ENCODE results near the gene PITX1.

PITX1 gene

DNA sequence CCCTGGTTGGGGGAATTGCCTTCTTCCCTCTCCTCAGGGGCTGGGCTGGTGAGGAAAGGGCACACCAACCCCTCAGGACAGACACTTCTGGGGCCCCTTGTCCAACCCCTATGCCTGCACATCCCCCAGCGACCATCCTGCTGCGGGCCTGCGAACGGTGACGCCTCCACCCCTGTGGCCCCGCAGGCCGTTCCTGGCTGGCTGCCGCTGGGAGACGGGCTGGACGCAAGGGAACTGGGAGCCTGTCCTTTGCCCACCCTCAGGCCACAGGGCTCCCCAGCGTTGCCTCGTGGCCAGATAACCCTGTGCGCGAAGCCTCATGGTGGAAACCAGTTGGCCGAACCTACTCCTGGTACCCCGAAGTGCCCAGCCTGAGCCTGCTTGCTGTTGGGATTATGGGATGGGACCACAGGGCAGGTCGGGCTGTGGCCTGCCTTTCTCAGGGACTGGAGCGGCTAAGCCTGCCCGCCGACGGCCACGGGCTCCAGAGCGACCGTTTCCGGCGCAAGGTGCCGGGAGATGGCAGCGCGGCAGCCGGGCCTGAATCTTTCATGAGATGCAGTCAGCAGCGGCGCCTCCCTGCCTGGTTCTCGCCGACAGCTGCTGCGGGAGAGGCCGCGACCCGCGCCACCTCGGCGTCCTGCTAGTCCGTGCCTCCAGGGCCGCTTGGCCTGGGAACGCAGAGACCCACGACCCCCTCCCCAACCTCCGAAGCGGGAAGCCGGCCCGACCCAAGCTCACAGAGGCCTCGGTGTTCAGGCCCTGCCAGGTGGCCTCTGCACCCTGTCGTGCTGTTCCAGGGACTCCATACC lies 6.5 kb upstream of the PITX1 start:
- DNase-seq: no peak

- no peak for DNase-seq
Observed at GRCh38 chr5:135040034-135040332, 6.0 kb upstream of the PITX1 start.

DNA sequence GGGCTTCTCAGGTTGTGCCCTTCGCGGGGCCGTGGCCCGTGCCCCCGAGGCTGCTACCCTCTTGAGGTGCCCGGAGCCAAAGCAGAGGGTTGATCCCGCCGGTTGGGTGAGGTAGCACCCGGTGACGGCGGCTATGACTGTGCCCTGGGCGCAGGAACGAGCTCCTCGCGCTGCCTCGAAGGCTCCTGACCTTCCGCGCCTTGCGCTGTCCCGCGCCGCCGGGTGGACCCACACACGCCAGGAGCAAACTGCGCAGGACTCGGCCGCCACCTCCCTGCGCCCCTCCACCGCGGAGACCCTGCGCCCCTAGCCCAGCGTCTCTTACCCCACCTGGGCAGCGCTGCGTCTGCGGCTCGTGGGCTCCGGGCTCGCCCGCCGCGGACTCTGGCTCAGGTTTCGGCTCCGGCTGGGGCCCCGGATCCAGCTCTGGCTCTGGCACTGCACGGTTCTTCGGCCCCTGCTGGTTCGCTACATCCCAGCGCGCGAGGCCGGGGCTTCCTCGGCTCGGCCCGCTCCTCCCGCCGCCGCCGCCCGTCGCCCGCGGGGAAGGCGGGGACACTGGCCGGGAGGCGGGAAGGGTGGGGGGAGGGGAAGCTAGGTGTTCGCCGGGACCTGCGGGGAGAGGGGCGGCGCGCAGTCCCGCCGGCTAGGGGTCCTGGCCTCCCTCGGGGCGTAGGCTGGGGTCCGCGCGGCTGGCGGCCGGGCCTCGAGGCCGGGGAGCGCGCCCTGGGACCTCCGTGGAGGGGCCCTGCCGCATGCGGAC lies 5.4 kb upstream of the PITX1 start:
- DNase-seq: no peak

GRCh38 chr5:135038813-135039270 lies 4.8 kb upstream of the PITX1 start:
- DNase-seq: no peak

DNA sequence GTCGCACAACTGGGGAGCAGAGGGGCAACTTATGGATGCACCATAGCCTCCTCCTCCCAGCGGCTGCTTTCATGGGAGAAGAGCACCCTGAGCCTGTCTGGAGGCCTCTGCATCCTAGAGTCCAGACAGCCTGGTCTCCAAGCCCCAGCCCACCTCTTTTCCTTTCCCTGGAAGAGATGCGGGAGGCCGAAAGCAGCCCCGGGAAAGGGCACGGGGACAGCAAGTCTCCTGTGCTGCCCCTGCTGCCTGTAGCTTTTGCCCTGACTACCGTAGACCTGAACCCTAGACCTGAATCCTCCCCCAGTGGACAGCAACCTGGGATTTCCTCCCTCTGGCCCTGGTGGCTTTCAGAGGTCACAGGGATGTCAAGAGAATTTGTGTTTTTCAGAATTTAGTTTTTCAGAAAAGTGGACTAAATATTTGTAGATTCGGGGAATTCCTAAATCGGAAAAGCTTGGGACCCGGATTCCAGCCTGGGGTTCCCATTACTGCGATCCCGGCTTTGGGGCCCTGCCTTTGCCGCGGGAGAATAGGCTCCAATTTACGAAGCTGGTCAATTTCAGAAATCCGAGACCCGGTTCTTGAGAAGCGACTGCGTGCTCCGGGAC lies 4.3 kb upstream of the PITX1 start:
- no peak for DNase-seq

GRCh38 chr5:135037519-135038204 lies 3.6 kb upstream of the PITX1 start:
- DNase-seq: no peak

- no peak for DNase-seq
Observed at GRCh38 chr5:135036405-135036804, 2.4 kb upstream of the PITX1 start.

DNA sequence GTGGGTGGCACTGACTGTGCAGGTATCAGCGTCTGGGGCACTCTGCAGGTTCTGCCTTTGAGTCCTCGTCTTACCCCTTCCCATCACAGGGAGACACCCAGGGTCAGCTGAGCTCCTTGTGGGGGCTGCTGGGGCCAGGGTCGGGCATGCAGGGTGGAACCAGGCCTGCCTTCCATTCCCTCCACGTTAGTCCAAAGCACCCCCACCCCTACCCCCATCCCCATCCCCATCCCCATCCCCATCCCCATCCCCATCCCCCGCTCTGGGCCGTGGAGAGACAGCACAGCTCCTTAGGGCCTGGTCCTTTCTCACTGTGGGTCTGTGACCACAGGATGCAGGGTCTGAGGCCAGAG lies 1.6 kb upstream of the PITX1 start:
- DNase-seq: no peak

GRCh38 chr5:135034963-135035677 lies 1.1 kb upstream of the PITX1 start:
- DNase-seq: no peak

- peak; percentile 14 for DNase-seq
Observed at GRCh38 chr5:135034236-135034962, 371 bp upstream of the PITX1 start.

DNA sequence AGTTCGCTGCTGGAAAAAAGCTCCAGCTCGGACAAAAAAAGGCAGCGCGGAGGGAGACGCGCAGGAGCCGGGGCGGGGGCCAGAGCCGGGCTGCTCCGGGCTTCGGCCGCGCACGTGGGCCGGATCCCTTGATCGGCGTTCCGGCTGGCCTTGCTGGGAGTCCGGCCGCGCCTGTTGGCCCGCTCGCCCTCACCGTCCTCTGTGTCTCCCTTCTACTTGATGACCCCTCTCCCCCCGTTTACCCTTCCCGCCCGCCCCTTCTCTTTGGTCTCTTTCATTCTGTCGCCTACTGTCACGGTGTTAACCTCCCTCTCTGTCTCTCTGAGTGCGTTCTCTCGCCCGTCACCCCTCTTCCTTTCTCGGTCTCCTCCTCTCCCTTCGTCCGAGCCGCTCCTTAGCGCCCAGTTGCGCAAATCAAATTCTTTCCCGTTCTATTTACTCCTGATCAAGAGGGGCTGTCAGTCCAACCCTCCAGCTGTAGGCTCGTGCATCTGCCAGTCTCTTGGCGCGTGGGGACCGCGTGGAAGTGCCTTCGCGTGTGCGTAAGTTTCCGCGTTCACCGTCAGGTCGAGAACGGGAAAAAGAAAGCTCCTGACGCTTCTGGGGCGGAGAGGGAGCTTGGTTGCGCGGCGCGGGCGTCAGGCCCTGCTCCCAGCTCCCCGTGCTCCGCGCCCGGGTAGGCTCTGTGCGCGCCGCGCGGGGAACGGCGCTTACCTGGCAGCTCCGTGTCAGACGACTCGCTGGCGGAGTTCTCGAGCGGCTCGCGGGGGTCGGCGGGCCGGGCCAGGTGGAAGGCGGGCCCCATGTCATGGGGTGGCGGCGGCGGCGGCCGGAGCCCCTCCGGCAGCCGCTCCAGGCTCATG lies 798 bp downstream of the PITX1 start:
- no peak for DNase-seq

DNA sequence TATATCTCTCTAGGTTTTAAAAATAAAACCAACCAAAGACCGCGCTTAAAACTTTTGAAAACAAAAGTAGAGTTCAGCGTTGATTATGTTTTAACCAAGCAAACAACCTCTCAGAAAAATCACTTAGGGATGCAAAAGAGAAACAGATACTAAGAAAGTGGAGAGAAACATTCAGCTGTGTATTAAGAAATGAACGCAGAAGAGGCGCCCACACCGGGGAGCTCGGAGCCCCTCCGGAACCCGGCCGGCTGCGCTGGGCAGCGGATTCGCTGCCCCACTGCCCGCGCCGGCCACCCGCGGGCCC lies 1.4 kb downstream of the PITX1 start:
- no peak for DNase-seq

- DNase-seq: no peak
Observed at GRCh38 chr5:135031813-135032694, 2.0 kb downstream of the PITX1 start.

DNA sequence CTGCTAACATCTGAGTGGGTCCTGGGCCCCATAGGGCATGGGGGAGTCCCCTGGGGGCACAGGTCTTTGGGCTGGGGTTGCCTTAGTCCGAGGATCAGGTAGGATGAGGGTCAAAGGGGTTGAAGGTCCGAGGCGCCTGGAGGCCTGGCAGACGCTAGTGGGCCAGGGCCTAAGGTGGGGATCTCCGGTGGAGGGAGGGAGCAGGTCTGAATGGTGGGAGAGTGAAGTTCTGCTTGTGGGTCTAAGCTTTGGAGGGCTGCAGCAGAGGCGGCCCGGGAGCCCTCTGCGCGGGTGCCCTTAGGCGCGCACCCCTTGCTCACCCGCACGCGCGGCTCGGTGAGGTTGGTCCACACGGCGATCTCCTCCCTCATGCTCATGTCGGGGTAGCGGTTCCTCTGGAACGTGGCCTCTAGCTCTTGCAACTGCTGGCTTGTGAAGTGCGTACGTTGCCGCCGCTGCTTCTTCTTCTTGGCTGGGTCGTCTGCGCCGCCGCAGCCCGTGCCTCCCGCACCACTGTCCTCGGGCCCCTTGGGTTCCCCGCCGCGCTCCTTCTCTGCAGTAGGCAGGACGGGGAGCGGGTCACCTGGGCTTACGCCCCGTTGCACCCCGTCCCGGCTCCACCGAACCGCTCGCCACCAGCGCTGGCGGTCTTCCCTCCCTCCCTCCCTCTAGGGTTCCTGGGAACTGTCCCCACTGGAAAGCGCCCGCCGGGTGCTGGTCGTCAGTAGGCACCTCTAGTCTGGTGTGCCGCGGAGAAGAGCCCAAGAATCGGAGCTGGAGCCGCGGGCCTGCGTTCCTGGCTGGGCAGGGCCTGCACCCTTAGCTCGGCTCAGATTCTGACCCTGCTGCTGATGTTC lies 2.8 kb downstream of the PITX1 start:
- no peak for DNase-seq

DNA sequence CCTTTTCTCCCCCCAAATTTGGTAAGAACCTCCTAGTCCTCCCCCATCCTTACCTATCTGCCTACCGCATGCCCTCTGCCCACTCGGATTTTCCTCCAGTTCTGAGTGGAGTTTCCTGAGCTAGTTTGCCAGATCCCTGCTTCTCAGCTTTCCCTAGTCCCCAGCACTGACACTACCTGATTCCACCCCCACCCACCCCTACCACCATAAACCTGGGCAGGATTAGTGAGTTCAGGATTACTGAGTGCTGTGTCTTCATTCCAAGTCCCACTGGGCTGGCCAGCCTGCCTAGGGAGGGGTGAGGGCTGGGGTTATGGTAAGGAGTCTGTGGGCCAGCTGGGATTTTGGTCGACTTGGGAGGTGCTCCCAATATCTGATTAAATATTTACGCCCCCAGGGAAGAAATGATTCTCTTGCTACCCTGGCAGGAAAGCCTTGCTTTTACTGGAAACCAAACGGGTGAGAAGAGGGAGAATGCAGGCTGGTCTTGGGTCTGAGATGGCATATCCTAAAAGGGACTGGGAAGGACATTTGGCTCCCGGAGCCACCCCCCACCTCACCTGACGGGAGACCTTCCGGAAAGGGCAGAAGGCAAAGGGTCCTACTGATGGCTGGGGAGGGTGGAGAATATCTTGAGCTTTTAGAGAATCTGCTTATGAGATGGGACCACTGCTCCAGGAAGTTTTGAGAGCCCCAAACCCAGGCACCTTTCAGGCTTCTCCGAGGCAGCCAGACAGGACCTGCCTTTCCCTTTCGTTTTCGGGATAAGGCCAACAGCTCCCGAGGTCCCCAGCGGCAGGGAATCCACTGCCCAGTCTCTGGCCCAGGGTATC lies 3.7 kb downstream of the PITX1 start:
- no peak for DNase-seq

GRCh38 chr5:135029477-135030122 lies 4.4 kb downstream of the PITX1 start:
- no peak for DNase-seq

DNA sequence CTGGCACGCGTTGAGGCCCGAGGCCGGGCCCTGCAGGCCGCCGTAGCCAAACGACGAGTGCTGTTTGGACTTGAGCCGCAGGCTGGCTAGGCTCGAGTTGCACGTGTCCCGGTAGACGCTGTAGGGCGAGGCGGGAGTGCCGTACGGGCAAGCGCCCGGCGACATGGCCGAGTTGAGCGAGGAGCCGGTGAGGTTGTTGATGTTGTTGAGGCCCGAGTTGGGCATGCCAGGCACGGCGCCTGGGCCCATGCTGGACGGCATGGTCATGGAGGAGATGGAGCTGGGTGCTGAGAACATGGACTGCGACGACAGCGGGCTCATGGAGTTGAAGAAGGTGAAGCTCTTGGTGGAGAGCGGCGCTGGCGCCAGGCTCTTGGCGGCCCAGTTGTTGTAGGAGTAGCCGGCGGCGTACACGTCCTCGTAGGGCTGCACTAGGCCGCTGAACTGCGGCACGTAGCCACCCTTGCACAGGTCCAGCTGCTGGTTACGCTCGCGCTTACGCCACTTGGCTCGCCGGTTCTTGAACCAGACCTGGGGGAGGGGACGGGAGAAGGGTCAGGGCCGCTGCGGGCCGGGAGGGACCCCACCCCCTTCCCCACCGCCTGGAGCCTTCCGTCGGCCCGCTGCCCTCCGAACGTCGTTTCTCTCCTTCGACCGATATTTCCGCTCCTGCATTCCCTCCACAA lies 5.1 kb downstream of the PITX1 start:
- DNase-seq: no peak

Data from DMS79 (cell line).